ENCODE results near the gene WDR70.

WDR70 gene

GRCh38 chr5:37701868-37702267 is 322.8 kb downstream of the WDR70 start:
- intact Hi-C loops (cut with DNase I): no loop called here

GRCh38 chr5:37703841-37704241 is 324.7 kb downstream of the WDR70 start:
- intact Hi-C loops (cut with DNase I): no loop called here

More at GRCh38 chr5:37701868-37702267, 322.8 kb downstream of the WDR70 start:
- DNase-seq: no peak

GRCh38 chr5:37704406-37704805 is 325.3 kb downstream of the WDR70 start:
- no peak for DNase-seq
- intact Hi-C loops (cut with DNase I): no loop called here

More at GRCh38 chr5:37703841-37704241, 324.7 kb downstream of the WDR70 start:
- no peak for DNase-seq

GRCh38 chr5:37709020-37709419 is 329.9 kb downstream of the WDR70 start:
- intact Hi-C loops (cut with DNase I): no loop called here
- no peak for DNase-seq

GRCh38 chr5:37710965-37711364 is 331.8 kb downstream of the WDR70 start:
- DNase-seq: no peak
- intact Hi-C loops (cut with DNase I): loop anchor here (10.0 kb wide), 1 partner anchor 194 kb away; no protein-coding TSS in a partner anchor

- intact Hi-C loops (cut with DNase I): loop anchor here (10.0 kb wide), 1 partner anchor 192 kb away; no protein-coding TSS in a partner anchor
- no peak for DNase-seq
These were observed 333.6 kb downstream of the WDR70 start for GRCh38 chr5:37712750-37713149.

- no peak for DNase-seq
- intact Hi-C loops (cut with DNase I): loop anchor here (10.0 kb wide), 1 partner anchor 190 kb away; no protein-coding TSS in a partner anchor
These were observed 335.6 kb downstream of the WDR70 start for GRCh38 chr5:37714756-37715155.

- DNase-seq: no peak
- intact Hi-C loops (cut with DNase I): loop anchor here (10.0 kb wide), 1 partner anchor 189 kb away; no protein-coding TSS in a partner anchor
These were observed 336.2 kb downstream of the WDR70 start for GRCh38 chr5:37715361-37715760.

GRCh38 chr5:37715992-37716391 is 336.9 kb downstream of the WDR70 start:
- intact Hi-C loops (cut with DNase I): loop anchor here (10.0 kb wide), 1 partner anchor 189 kb away; no protein-coding TSS in a partner anchor

GRCh38 chr5:37716405-37716804 is 337.3 kb downstream of the WDR70 start:
- no peak for DNase-seq
- intact Hi-C loops (cut with DNase I): loop anchor here (10.0 kb wide), 1 partner anchor 188 kb away; no protein-coding TSS in a partner anchor

More at GRCh38 chr5:37715992-37716391, 336.9 kb downstream of the WDR70 start:
- no peak for DNase-seq

GRCh38 chr5:37717276-37717612 is 338.1 kb downstream of the WDR70 start:
- no peak for DNase-seq
- intact Hi-C loops (cut with DNase I): loop anchor here (10.0 kb wide), 1 partner anchor 188 kb away; no protein-coding TSS in a partner anchor

- peak in 1 of 42 donors; percentile 51 for DNase-seq
- intact Hi-C loops (cut with DNase I): loop anchor here (10.0 kb wide), 1 partner anchor 187 kb away; no protein-coding TSS in a partner anchor
These were observed 338.7 kb downstream of the WDR70 start for GRCh38 chr5:37717613-37718431.

- intact Hi-C loops (cut with DNase I): no loop called here
- DNase-seq: no peak
These were observed 341.4 kb downstream of the WDR70 start for GRCh38 chr5:37720550-37720952.

GRCh38 chr5:37721447-37721871 is 342.3 kb downstream of the WDR70 start:
- intact Hi-C loops (cut with DNase I): no loop called here
- no peak for DNase-seq

- no peak for DNase-seq
- intact Hi-C loops (cut with DNase I): no loop called here
These were observed 343.4 kb downstream of the WDR70 start for GRCh38 chr5:37722236-37723161.

GRCh38 chr5:37723162-37723961 is 344.2 kb downstream of the WDR70 start:
- peak in 39 of 42 donors; percentile 17 to 88 (median 62) for DNase-seq
- intact Hi-C loops (cut with DNase I): no loop called here

GRCh38 chr5:37724395-37725125 is 345.4 kb downstream of the WDR70 start:
- intact Hi-C loops (cut with DNase I): loop anchor here (5.0 kb wide), 1 partner anchor 113 kb away; no protein-coding TSS in a partner anchor

GRCh38 chr5:37725185-37725584 is 346.1 kb downstream of the WDR70 start:
- intact Hi-C loops (cut with DNase I): loop anchor here (5.0 kb wide), 1 partner anchor 112 kb away; no protein-coding TSS in a partner anchor
- DNase-seq: no peak

More at GRCh38 chr5:37724395-37725125, 345.4 kb downstream of the WDR70 start:
- DNase-seq: no peak

All from head of caudate nucleus (tissue), 42 donors.